ENCODE results near the gene TBC1D24.

Gene TBC1D24

GRCh38 chr16:2486645-2487516 lies 12.0 kb downstream of the TBC1D24 start:
- peak overlapping the region; percentile 99 for H3K4me2 ChIP-seq (ENCODE audit: low read length)
- H2AFZ ChIP-seq (ENCODE audit: low read depth, low read length), result peak overlapping the region; percentile 84
- TF ChIP-seq CTCF (IDR thresholded peaks at IDR 0.05; ENCODE audit: low read depth, low read length) (peak; percentile 75), EZH2phosphoT487 (IDR thresholded peaks at IDR 0.05; ENCODE audit: low read depth) (no peak)
- H4K20me1 ChIP-seq (ENCODE audit: insufficient read depth, low read length), result no peaks in the 10 kb centered on the region
- H3K79me2 ChIP-seq (ENCODE audit: low read length), result 0 out of 2 replicates have a peak, but pooled peaks cover 5% of the 10 kb centered on the region
- H3K4me1 ChIP-seq (ENCODE audit: low read length), result peaks cover 20% of the 10 kb centered on the region
- H3K9ac ChIP-seq (ENCODE audit: low read length), result peak overlapping the region; percentile 63
- H3K36me3 ChIP-seq (replicated peaks; ENCODE audit: low read depth, low read length), result no peaks in the 10 kb centered on the region
- peak overlapping the region; percentile 35 for H3K27ac ChIP-seq (ENCODE audit: low read length)
- no peaks in the 10 kb centered on the region for H3K9me3 ChIP-seq (ENCODE audit: insufficient read depth, low read length)
- H3K4me3 ChIP-seq (ENCODE audit: low read length), result peak overlapping the region; percentile 75
- H3K27me3 ChIP-seq (ENCODE audit: low read depth, low read length), result no peaks in the 10 kb centered on the region

GRCh38 chr16:2487517-2487842 lies 12.6 kb downstream of the TBC1D24 start:
- Histone ChIP-seq H3K9ac (ENCODE audit: low read length) (peak overlapping the region; percentile 63), H3K4me3 (ENCODE audit: low read length) (peak overlapping the region; percentile 75), H3K79me2 (ENCODE audit: low read length) (0 out of 2 replicates have a peak, but pooled peaks cover 5% of the 10 kb centered on the region), H2AFZ (ENCODE audit: low read depth, low read length) (peak overlapping the region; percentile 84), H4K20me1 (ENCODE audit: insufficient read depth, low read length) (no peaks in the 10 kb centered on the region), H3K4me1 (ENCODE audit: low read length) (peaks cover 20% of the 10 kb centered on the region), H3K4me2 (ENCODE audit: low read length) (peak overlapping the region; percentile 99), H3K9me3 (ENCODE audit: insufficient read depth, low read length) (no peaks in the 10 kb centered on the region), H3K27ac (ENCODE audit: low read length) (peak overlapping the region; percentile 35), H3K27me3 (ENCODE audit: low read depth, low read length) (no peaks in the 10 kb centered on the region), H3K36me3 (replicated peaks; ENCODE audit: low read depth, low read length) (no peaks in the 10 kb centered on the region)
- TF ChIP-seq CTCF (IDR thresholded peaks at IDR 0.05; ENCODE audit: low read depth, low read length) (0 out of 2 replicates have a peak, but pooled peaks have one; percentile 1), EZH2phosphoT487 (IDR thresholded peaks at IDR 0.05; ENCODE audit: low read depth) (no peak)

GRCh38 chr16:2487903-2488531 lies 13.1 kb downstream of the TBC1D24 start:
- peaks cover 20% of the 10 kb centered on the region for H3K4me1 ChIP-seq (ENCODE audit: low read length)
- peak overlapping the region; percentile 84; the same call in 1 of the 2 replicates for H2AFZ ChIP-seq (ENCODE audit: low read depth, low read length)
- H3K79me2 ChIP-seq (ENCODE audit: low read length), result 0 out of 2 replicates have a peak, but pooled peaks cover 5% of the 10 kb centered on the region
- H3K9me3 ChIP-seq (ENCODE audit: insufficient read depth, low read length), result no peaks in the 10 kb centered on the region
- 0 out of 2 replicates have a peak overlapping the region, but pooled peaks have one; percentile 35 for H3K27ac ChIP-seq (ENCODE audit: low read length)
- peak overlapping the region; percentile 99 for H3K4me2 ChIP-seq (ENCODE audit: low read length)
- no peak for TF ChIP-seq CTCF (IDR thresholded peaks at IDR 0.05; ENCODE audit: low read depth, low read length)
- H4K20me1 ChIP-seq (ENCODE audit: insufficient read depth, low read length), result no peaks in the 10 kb centered on the region
- H3K9ac ChIP-seq (ENCODE audit: low read length), result peak overlapping the region; percentile 63
- H3K27me3 ChIP-seq (ENCODE audit: low read depth, low read length), result no peaks in the 10 kb centered on the region
- H3K4me3 ChIP-seq (ENCODE audit: low read length), result peak overlapping the region; percentile 75
- H3K36me3 ChIP-seq (replicated peaks; ENCODE audit: low read depth, low read length), result no peaks in the 10 kb centered on the region

GRCh38 chr16:2489581-2489980 lies 14.7 kb downstream of the TBC1D24 start:
- Histone ChIP-seq H2AFZ (ENCODE audit: low read depth, low read length) (no peak overlapping the region), H3K79me2 (ENCODE audit: low read length) (0 out of 2 replicates have a peak, but pooled peaks cover 5% of the 10 kb centered on the region), H3K9ac (ENCODE audit: low read length) (no peak overlapping the region), H3K27ac (ENCODE audit: low read length) (no peak overlapping the region), H4K20me1 (ENCODE audit: insufficient read depth, low read length) (no peaks in the 10 kb centered on the region), H3K4me1 (ENCODE audit: low read length) (peaks cover 20% of the 10 kb centered on the region), H3K4me3 (ENCODE audit: low read length) (no peak overlapping the region), H3K36me3 (replicated peaks; ENCODE audit: low read depth, low read length) (no peaks in the 10 kb centered on the region), H3K27me3 (ENCODE audit: low read depth, low read length) (no peaks in the 10 kb centered on the region), H3K4me2 (ENCODE audit: low read length) (no peak overlapping the region), H3K9me3 (ENCODE audit: insufficient read depth, low read length) (no peaks in the 10 kb centered on the region)
- TF ChIP-seq EZH2phosphoT487 (IDR thresholded peaks at IDR 0.05; ENCODE audit: low read depth), result no peak
- TF ChIP-seq CTCF (IDR thresholded peaks at IDR 0.05; ENCODE audit: low read depth, low read length), result no peak
